Measurements from ENCODE around the gene CHCHD10.

- TF ChIP-seq POLR2AphosphoS5 (IDR thresholded peaks at IDR 0.05) (no peak), POLR2A (IDR thresholded peaks at IDR 0.05; ENCODE audit: low read depth) (no peak)
- TF ChIP-seq, protein P1, sequence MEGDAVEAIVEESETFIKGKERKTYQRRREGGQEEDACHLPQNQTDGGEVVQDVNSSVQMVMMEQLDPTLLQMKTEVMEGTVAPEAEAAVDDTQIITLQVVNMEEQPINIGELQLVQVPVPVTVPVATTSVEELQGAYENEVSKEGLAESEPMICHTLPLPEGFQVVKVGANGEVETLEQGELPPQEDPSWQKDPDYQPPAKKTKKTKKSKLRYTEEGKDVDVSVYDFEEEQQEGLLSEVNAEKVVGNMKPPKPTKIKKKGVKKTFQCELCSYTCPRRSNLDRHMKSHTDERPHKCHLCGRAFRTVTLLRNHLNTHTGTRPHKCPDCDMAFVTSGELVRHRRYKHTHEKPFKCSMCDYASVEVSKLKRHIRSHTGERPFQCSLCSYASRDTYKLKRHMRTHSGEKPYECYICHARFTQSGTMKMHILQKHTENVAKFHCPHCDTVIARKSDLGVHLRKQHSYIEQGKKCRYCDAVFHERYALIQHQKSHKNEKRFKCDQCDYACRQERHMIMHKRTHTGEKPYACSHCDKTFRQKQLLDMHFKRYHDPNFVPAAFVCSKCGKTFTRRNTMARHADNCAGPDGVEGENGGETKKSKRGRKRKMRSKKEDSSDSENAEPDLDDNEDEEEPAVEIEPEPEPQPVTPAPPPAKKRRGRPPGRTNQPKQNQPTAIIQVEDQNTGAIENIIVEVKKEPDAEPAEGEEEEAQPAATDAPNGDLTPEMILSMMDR (IDR thresholded peaks at IDR 0.05), result no peak
Measured at GRCh38 chr22:23752750-23753149, 15.0 kb downstream of the CHCHD10 start.
